HCT116 (cell line): ENCODE measurements around the gene CA14. TPM values are rescaled to one million over a fixed set of nuclear protein-coding genes. Genes with fewer than 3 reads are reported as not detected.

Experiments used
- ATAC-seq: fragments of 200-7000 bp; cut with Tn5 transposase; 2 replicates; pipeline ENCODE4 v1.9.1; 2020; ENCODE audit warnings: mild to moderate bottlenecking, moderate library complexity
- BruUV-seq: library from RNA; stranded (reverse); fragments of 400-500 nt; replicated peaks from 2 replicates; lab custom pipeline; 2021; lab: Mats Ljungman, UMichigan
- CTCF ChIA-PET: fragments of 300-600 bp; sonication (Branson Sonifier 250); formaldehyde crosslinking; loops from one replicate; lab custom pipeline; 2021; ENCODE audit warnings: antibody characterized with exemption; lab: Charles Lee
- POLR2A ChIA-PET: fragments of 300-600, 350-600 bp; sonication (Branson Sonifier 250); formaldehyde crosslinking; loops from one replicate; lab custom pipeline; 2021; ENCODE audit warnings: antibody characterized with exemption; lab: Charles Lee
- RAD21 ChIA-PET, 2 experiments: fragments of 300-600 bp; sonication (Branson Sonifier 250); formaldehyde crosslinking; loops; one replicate each; lab custom pipeline; 2023; ENCODE audit warnings: low total read pairs in 2 of 2; ENCODE audit not compliant: uncharacterized antibody in 2 of 2, unreplicated experiment in 2 of 2, low non-redundant PET in 1 of 2; lab: Charles Lee
- DNase-seq: peaks from one replicate; pipeline ENCODE4 v3.0.0-alpha.2; 2010; ENCODE audit warnings: low read depth, low spot score
- H2AFZ ChIP-seq: fragments of 200-600 bp; shearing (Covaris generic), sonication (generic); 2 replicates; pipeline ENCODE4 v1.6.1; 2017; ENCODE audit warnings: low read depth, mixed run types, mixed read lengths, antibody characterized with exemption, low read length; ENCODE audit not compliant: poor library complexity, severe bottlenecking
- H3K27ac ChIP-seq: 2 replicates; pipeline ENCODE4 v1.5.1; 2012; ENCODE audit warnings: low read depth, low read length
- H3K27me3 ChIP-seq: fragments of 200-600 bp; sonication (generic); 2 replicates; pipeline ENCODE4 v1.6.1; 2016; ENCODE audit warnings: mixed run types, low read length, mixed read lengths; ENCODE audit not compliant: insufficient read depth
- H3K36me3 ChIP-seq, 2 experiments: fragments of 200-500 bp in 1 of 2; fragments of 200-600 bp in 1 of 2; sonication (Bioruptor generic) in 1 of 2; sonication (generic) in 1 of 2; 2 replicates each; pipeline versions ENCODE4 v1.5.1 to v1.6.1; 2014 to 2016; ENCODE audit warnings: low read length in 2 of 2, inconsistent platforms in 1 of 2, mixed read lengths in 1 of 2, mixed run types in 1 of 2; ENCODE audit not compliant: insufficient read depth in 2 of 2, control insufficient read depth in 1 of 2
- H3K4me1 ChIP-seq, 2 experiments: fragments of 200-600 bp in 1 of 2; sonication (generic) in 1 of 2; 2 replicates each; pipeline versions ENCODE4 v1.5.1 to v1.6.1; 2012 to 2017; ENCODE audit warnings: low read length in 2 of 2, inconsistent platforms in 1 of 2, mild to moderate bottlenecking in 1 of 2, mixed read lengths in 1 of 2, mixed run types in 1 of 2, moderate library complexity in 1 of 2; ENCODE audit not compliant: insufficient read depth in 2 of 2, control insufficient read depth in 1 of 2
- H3K4me2 ChIP-seq: fragments of 200-600 bp; sonication (generic); 2 replicates; pipeline ENCODE4 v1.6.1; 2017; ENCODE audit warnings: mixed run types, low read length, mixed read lengths
- H3K4me3 ChIP-seq, 2 experiments: fragments of 200-600 bp in 1 of 2; sonication (generic) in 1 of 2; replicated peaks in 1 of 2; 2 replicates each; pipeline ENCODE4 v1.5.1; 2011 to 2016; ENCODE audit warnings: low read length in 2 of 2, control low read depth in 1 of 2, low read depth in 1 of 2, mild to moderate bottlenecking in 1 of 2, mixed read lengths in 1 of 2, mixed run types in 1 of 2
- H3K79me2 ChIP-seq: fragments of 200-600 bp; sonication (generic); 2 replicates; pipeline ENCODE4 v1.6.1; 2017; ENCODE audit warnings: mild to moderate bottlenecking, mixed run types, low read length, moderate library complexity, mixed read lengths; ENCODE audit not compliant: insufficient read depth
- H3K9ac ChIP-seq: fragments of 200-600 bp; sonication (generic); 2 replicates; pipeline ENCODE4 v1.6.1; 2016; ENCODE audit warnings: low read length, mixed read lengths
- H3K9me2 ChIP-seq: fragments of 200-600 bp; sonication (generic), shearing (Covaris generic); 2 replicates; pipeline ENCODE4 v1.6.1; 2017; ENCODE audit warnings: mixed run types, mild to moderate bottlenecking, moderate library complexity; ENCODE audit not compliant: insufficient read depth
- H3K9me3 ChIP-seq, 2 experiments: fragments of 200-500 bp in 1 of 2; fragments of 200-600 bp in 1 of 2; sonication (Bioruptor generic) in 1 of 2; sonication (generic) in 1 of 2; 2 replicates each; pipeline ENCODE4 v1.6.1; 2014 to 2017; ENCODE audit warnings: low read length in 2 of 2, mixed read lengths in 2 of 2, inconsistent platforms in 1 of 2, low read depth in 1 of 2, mild to moderate bottlenecking in 1 of 2, mixed run types in 1 of 2, moderate library complexity in 1 of 2; ENCODE audit not compliant: control insufficient read depth in 1 of 2, insufficient read depth in 1 of 2
- H4K20me1 ChIP-seq: fragments of 200-600 bp; sonication (generic), shearing (Covaris generic); 2 replicates; pipeline ENCODE4 v1.6.1; 2017; ENCODE audit warnings: mixed run types, mild to moderate bottlenecking, moderate library complexity; ENCODE audit not compliant: insufficient read depth
- CTCF ChIP-seq, 3 experiments: fragments of 200-600 bp in 1 of 3; sonication (generic) in 1 of 3; IDR thresholded peaks in 2 of 3; conservative IDR thresholded peaks in 1 of 3; 2 replicates each; pipeline ENCODE4 v1.5.1; 2012 to 2017; ENCODE audit warnings: low read depth in 2 of 3, low read length in 2 of 3, antibody characterized with exemption in 1 of 3, borderline replicate concordance in 1 of 3, control low read depth in 1 of 3, mild to moderate bottlenecking in 1 of 3, mixed read lengths in 1 of 3, mixed run types in 1 of 3, moderate library complexity in 1 of 3; ENCODE audit not compliant: insufficient read depth in 1 of 3
- EGR1 ChIP-seq: IDR thresholded peaks from 2 replicates; pipeline ENCODE4 v1.6.1; 2012; ENCODE audit warnings: low read depth
- EZH2 ChIP-seq: fragments of 200-600 bp; sonication (generic); IDR thresholded peaks from 2 replicates; pipeline ENCODE4 v1.6.1; 2017; ENCODE audit warnings: antibody characterized with exemption, mixed run types
- POLR2A ChIP-seq: IDR thresholded peaks from 2 replicates; pipeline ENCODE4 v1.7.0; 2011; ENCODE audit warnings: borderline replicate concordance; ENCODE audit not compliant: insufficient read depth, insufficient read length; ENCODE audit errors: extremely low read depth
- RAD21 ChIP-seq: IDR thresholded peaks from 2 replicates; pipeline ENCODE4 v1.6.1; 2012; ENCODE audit warnings: low read depth, mild to moderate bottlenecking
- REST ChIP-seq: IDR thresholded peaks from 2 replicates; pipeline ENCODE4 v1.6.1; 2012; ENCODE audit warnings: low read depth
- SRF ChIP-seq: IDR thresholded peaks from 2 replicates; pipeline ENCODE4 v1.6.1; 2012; ENCODE audit warnings: low read depth
- YY1 ChIP-seq: IDR thresholded peaks from 2 replicates; pipeline ENCODE4 v1.6.1; 2011; ENCODE audit warnings: low read length, low read depth, moderate library complexity, mild to moderate bottlenecking; ENCODE audit not compliant: insufficient replicate concordance; ENCODE audit errors: extremely low read depth
- ZNF274 ChIP-seq: fragments of 200-500 bp; sonication (Bioruptor generic); IDR thresholded peaks from 2 replicates; pipeline ENCODE4 v1.6.1; 2014; ENCODE audit warnings: mild to moderate bottlenecking, low read depth, low read length, inconsistent platforms
- intact Hi-C: fragments of 100-400 bp; cut with micrococcal nuclease; formaldehyde crosslinking; loops from 2 replicates; pipeline ENCODE4 v1.10.0; 2022
- total RNA-seq: library from RNA; stranded (reverse); gene quantifications from one replicate; pipeline ENCODE4 v1.2.1, GENCODE V29; 2021; ENCODE audit not compliant: unreplicated experiment

Gene CA14
- total RNA-seq, 1 experiment from 2014 or later = 0.39 TPM

- TF ChIP-seq REST = no peak
- TF ChIP-seq, all 23 proteins: peak for 2
Observed at GRCh38 chr1:150221552-150221951, 36.0 kb upstream of the CA14 start (continued).

GRCh38 chr1:150224983-150225382, 32.6 kb upstream of the CA14 start:
- Histone ChIP-seq H3K79me2 (peaks cover 13% of the 10 kb centered on the region), H3K9ac (no peak overlapping the region), H2AFZ (no peak overlapping the region), H3K27me3 (no peaks in the 10 kb centered on the region), H4K20me1 (no peaks in the 10 kb centered on the region), H3K4me3 (no peak overlapping the region), H3K9me2 (no peaks in the 10 kb centered on the region), H3K27ac (no peak overlapping the region), H3K4me1 (no peaks in the 10 kb centered on the region), H3K36me3 (peaks cover 40 to 45% of the 10 kb centered on the region in 2 experiments), H3K4me2 (no peak overlapping the region), H3K9me3 (no peaks in the 10 kb centered on the region)
- DNase-seq = no peak
- intact Hi-C loops = no loop called here
- ChIA-PET RAD21 (no interaction called here), CTCF (no interaction called here), POLR2A (no interaction called here)
- BruUV-seq = no TSS peak
- TF ChIP-seq CTCF (IDR thresholded peaks at IDR 0.05 in 2 of 3, conservative IDR thresholded peaks at IDR 0.05 in 1 of 3; ENCODE audit: borderline replicate concordance in 1 of 3, insufficient read depth in 1 of 3, low read depth in 2 of 3, low read length in 2 of 3) = no peak
- no peak for TF ChIP-seq POLR2A
- no peak for TF ChIP-seq SRF
- TF ChIP-seq RAD21 = no peak
- no peak for TF ChIP-seq ZNF274
- TF ChIP-seq EGR1 = no peak
- TF ChIP-seq YY1 = no peak
- TF ChIP-seq REST = no peak
- no peak for TF ChIP-seq EZH2
- no peak for ATAC-seq
